GM21526 (cell line): ENCODE data around the gene GPC6.

ENCODE experiments used
- ATAC-seq: cut with Tn5 transposase; IDR thresholded peaks from one replicate; pipeline ENCODE4 v1.9.1; 2021; ENCODE audit warnings: moderate library complexity; ENCODE audit not compliant: unreplicated experiment, low FRiP score

Gene GPC6

GRCh38 chr13:93862259-93862658 lies 635.7 kb downstream of the GPC6 start:
- ATAC-seq, result no peak

- no peak for ATAC-seq
Measured at GRCh38 chr13:93865235-93865634, 638.6 kb downstream of the GPC6 start.

DNA sequence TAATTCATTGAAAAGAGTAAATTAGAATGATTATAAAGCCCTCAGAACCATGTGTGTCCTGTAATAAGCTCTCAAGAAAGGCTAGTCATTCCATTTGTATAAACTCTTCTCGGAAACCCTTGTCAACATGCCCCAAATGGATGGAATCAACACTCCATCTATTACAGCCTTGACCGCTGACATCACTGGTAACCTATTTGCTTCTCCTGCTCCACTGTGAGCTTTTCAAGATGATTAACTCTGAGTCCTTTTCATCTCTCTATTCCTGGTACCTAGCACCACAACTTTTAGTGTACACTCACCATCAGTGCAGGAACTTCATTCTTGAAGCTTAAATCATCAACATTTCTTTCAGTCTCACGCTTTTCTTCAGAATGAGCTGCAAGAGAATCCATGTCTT lies 640.9 kb downstream of the GPC6 start:
- ATAC-seq, result no peak

- no peak for ATAC-seq
Measured at GRCh38 chr13:93872376-93872775, 645.8 kb downstream of the GPC6 start.

DNA sequence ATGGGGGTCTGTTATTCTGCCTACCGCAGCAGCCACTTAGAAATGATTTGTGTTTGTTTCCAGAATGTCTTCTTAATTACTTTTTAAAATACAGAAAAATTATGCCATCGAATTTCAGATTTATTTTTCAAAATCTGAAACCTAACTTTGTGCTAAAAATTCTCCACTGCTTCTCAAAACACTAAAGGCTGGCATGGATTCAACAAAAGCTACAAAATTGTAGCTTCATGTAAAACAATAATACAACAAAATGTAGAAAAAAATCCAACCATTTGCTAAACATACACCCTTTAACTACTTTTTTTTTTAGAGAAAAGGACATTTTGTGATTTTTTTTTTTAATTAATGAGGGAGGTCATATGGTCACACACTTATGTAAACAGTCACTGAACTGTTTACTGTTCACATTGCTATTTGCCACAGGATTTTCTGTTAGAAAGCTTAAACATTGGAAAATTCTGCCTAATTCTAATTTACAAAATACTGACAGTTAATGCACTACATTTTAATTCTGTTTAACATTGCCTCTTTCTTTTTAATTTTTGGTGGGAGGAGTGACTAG lies 646.3 kb downstream of the GPC6 start:
- no peak for ATAC-seq

GRCh38 chr13:93875547-93875946 lies 648.9 kb downstream of the GPC6 start:
- no peak for ATAC-seq

- ATAC-seq, result no peak
Measured at GRCh38 chr13:93876236-93876635, 649.6 kb downstream of the GPC6 start.

DNA sequence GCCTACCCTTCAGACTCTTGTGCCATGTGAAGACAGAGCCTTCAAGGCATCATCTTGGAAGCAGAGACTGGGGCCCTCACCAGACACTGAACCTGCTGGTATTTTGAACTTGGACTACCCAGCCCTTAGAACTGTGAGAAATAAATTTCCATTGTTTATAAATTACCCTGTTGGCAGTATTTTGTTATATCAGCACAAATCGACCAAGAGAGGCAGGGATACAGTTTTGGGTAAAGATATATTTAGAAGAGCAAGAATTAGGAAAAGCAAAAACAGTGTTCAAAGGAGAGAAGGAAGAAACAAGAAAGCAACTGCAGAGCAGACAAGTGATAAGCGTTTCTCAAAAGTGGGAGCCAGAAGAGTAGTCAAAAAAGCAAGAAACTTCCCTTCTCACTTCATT lies 652.1 kb downstream of the GPC6 start:
- no peak for ATAC-seq

- no peak for ATAC-seq
Measured at GRCh38 chr13:93881411-93881810, 654.8 kb downstream of the GPC6 start.

DNA sequence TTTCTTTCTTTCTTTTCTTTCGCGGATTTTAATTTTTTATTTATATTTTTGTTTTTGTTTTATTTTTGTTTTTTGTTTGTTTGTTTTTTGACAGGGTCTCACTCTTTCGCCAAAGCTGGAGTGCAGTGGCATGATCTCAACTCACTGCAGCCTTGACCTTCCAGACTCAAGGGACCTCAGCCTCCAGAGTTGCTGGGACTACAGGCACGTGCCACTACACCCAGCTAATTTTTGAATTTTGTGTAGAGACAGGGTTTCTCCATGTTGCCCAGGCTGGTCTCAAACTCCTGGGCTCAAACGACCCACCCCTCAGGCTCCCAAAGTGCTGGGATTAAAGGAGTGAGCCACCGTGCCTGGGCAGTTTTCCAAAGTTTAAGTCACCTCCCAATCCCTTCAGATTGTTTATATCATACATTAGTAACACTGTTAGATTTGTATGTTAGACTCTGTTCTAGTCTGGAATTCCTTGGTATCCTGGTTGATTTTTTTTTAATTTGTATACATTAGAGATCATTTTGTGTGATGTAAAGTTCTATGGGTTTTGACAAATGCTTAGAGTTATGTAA lies 655.6 kb downstream of the GPC6 start:
- no peak for ATAC-seq

- no peak for ATAC-seq
Measured at GRCh38 chr13:93889430-93889951, 662.9 kb downstream of the GPC6 start.

GRCh38 chr13:93899981-93900380 lies 673.4 kb downstream of the GPC6 start:
- ATAC-seq, result no peak

- ATAC-seq, result no peak
Measured at GRCh38 chr13:93900731-93901130, 674.1 kb downstream of the GPC6 start.

DNA sequence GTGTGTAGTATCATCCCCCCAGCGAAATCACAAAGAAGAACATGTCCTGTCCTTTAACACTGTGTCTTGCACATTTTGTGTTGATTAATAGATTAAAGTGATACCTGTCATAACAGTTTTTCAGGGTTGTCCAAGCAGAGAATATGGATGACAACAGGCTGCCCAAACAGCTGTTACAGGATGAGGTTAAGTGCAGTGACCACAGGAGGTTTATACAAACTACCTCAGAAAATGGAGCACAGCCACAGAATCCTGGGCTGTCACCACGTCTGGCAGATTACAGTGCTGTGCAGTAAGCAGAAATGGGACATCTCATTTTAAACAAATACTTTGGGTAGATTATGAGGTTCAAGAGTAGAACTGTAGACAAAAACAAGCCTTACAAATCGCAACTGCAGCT lies 677.3 kb downstream of the GPC6 start:
- ATAC-seq, result no peak

- no peak for ATAC-seq
Measured at GRCh38 chr13:93915269-93915809, 688.7 kb downstream of the GPC6 start.

GRCh38 chr13:93922063-93922855 lies 695.7 kb downstream of the GPC6 start:
- no peak for ATAC-seq

DNA sequence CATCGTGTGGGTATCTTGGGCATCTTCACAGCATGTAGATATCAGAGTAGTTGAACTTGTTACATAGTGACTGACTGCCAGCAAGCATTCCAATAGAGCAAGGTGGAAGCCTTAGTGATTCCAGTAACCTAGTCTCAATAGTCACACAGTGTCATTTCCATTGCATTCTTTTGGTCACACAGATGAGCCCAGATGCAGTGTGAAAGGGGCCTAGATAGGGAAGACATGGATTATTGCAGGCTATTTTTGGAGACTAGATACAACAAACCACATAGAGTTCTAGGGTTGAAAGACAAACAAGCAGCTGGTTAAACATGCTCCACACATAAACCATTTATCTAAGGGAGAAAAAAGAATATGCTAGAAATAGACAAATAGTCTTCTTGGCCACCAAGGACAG lies 699.4 kb downstream of the GPC6 start:
- no peak for ATAC-seq

GRCh38 chr13:93926425-93926824 lies 699.8 kb downstream of the GPC6 start:
- no peak for ATAC-seq

GRCh38 chr13:93927431-93927830 lies 700.8 kb downstream of the GPC6 start:
- no peak for ATAC-seq

DNA sequence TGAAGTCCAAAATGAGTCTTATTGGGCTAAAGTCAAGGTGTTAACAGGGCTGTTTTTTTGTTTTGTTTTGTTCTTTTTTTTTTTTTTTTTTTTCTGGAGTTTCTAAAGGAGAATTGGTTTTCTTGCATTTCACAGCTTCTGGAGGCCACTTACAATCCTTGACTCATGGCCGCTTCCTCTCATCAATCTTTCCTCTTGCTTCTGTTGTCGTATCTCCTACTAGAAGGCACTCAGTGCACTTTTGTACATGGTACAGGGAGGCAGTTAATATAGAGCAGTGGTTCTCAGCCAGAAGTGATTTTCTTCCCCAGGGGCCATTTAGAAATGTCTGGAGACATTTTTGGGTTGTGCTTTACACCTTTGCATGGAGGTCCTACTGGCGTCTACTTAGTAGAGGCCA lies 706.3 kb downstream of the GPC6 start:
- no peak for ATAC-seq

GRCh38 chr13:93936901-93937300 lies 710.3 kb downstream of the GPC6 start:
- no peak for ATAC-seq

- ATAC-seq, result no peak
Measured at GRCh38 chr13:93941444-93941843, 714.8 kb downstream of the GPC6 start.
